Measurements from ENCODE around the gene TYK2. TPM values are rescaled to one million over a fixed set of nuclear protein-coding genes. Genes with fewer than 3 reads are reported as not detected.

Gene TYK2
- total and polyA plus RNA-seq, 9 of the 15 experiments (the other 6 are each of a cell fraction or from before 2014, with no cell fraction given): 15.0 to 182 (median 85.9) TPM

DNA sequence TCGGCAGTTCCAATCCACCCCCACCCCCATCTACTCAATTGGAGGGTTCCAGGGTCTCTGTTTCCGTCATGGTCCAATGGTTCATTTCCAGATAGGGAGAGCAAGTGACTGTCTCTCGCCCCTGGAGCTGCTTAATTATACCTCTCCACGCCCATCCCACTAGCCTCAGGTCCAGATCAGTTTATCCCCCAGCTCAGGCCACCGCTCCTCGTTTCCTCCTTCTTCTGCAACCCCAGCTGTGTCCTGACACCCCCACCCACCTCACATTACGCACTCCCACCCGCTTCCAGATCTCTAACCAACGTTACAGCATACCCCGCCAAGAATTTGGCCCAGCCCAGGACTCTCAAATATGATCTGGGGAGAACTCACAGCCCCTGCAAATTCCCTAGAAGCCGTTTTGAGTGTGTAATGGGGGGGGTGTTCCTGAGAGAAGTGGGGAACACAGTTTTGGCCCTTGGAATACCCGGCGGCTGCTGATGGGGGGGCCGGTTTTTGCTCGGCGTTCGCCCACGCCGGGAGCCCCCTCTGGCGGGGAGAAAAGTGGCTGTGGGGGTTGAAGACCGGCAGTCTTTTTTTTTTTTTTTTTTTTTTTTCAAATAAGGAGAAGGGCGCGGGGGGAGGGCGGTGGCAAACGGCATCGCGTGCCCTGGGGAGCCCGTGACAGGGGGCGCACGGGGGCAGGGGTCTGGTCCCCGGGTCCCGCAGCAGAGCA, 38.3 kb upstream of the TYK2 start (continued):
- TF ChIP-seq, protein P1, sequence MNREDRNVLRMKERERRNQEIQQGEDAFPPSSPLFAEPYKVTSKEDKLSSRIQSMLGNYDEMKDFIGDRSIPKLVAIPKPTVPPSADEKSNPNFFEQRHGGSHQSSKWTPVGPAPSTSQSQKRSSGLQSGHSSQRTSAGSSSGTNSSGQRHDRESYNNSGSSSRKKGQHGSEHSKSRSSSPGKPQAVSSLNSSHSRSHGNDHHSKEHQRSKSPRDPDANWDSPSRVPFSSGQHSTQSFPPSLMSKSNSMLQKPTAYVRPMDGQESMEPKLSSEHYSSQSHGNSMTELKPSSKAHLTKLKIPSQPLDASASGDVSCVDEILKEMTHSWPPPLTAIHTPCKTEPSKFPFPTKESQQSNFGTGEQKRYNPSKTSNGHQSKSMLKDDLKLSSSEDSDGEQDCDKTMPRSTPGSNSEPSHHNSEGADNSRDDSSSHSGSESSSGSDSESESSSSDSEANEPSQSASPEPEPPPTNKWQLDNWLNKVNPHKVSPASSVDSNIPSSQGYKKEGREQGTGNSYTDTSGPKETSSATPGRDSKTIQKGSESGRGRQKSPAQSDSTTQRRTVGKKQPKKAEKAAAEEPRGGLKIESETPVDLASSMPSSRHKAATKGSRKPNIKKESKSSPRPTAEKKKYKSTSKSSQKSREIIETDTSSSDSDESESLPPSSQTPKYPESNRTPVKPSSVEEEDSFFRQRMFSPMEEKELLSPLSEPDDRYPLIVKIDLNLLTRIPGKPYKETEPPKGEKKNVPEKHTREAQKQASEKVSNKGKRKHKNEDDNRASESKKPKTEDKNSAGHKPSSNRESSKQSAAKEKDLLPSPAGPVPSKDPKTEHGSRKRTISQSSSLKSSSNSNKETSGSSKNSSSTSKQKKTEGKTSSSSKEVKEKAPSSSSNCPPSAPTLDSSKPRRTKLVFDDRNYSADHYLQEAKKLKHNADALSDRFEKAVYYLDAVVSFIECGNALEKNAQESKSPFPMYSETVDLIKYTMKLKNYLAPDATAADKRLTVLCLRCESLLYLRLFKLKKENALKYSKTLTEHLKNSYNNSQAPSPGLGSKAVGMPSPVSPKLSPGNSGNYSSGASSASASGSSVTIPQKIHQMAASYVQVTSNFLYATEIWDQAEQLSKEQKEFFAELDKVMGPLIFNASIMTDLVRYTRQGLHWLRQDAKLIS (CRISPR knock-in tag; IDR thresholded peaks at IDR 0.05): 0 out of 2 replicates have a peak, but pooled peaks have one; percentile 57
- TF ChIP-seq TGIF2 (CRISPR knock-in tag; IDR thresholded peaks at IDR 0.05): no peak
- TF ChIP-seq THRAP3 (IDR thresholded peaks at IDR 0.05; ENCODE audit: borderline replicate concordance): 0 out of 2 replicates have a peak, but pooled peaks have one; percentile 53
- TF ChIP-seq NCOA4 (IDR thresholded peaks at IDR 0.05; ENCODE audit: partially characterized antibody): no peak
- no peak for TF ChIP-seq ILK (tag; IDR thresholded peaks at IDR 0.05; ENCODE audit: borderline replicate concordance, low read depth)
- no peak for TF ChIP-seq RAD21 (CRISPR knock-in tag; conservative IDR thresholded peaks at IDR 0.05 in 1 of 2, IDR thresholded peaks at IDR 0.05 in 1 of 2)
- TF ChIP-seq, protein P2, sequence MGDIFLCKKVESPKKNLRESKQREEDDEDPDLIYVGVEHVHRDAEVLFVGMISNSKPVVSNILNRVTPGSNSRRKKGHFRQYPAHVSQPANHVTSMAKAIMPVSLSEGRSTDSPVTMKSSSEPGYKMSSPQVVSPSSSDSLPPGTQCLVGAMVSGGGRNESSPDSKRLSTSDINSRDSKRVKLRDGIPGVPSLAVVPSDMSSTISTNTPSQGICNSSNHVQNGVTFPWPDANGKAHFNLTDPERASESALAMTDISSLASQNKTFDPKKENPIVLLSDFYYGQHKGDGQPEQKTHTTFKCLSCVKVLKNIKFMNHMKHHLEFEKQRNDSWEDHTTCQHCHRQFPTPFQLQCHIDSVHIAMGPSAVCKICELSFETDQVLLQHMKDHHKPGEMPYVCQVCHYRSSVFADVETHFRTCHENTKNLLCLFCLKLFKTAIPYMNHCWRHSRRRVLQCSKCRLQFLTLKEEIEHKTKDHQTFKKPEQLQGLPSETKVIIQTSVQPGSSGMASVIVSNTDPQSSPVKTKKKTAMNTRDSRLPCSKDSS (IDR thresholded peaks at IDR 0.05; ENCODE audit: low read depth, partially characterized antibody): no peak
- no peak for TF ChIP-seq PHB (CRISPR knock-in tag; IDR thresholded peaks at IDR 0.05)
- TF ChIP-seq FOXK1 (CRISPR knock-in tag; IDR thresholded peaks at IDR 0.05; ENCODE audit: borderline replicate concordance): 0 out of 2 replicates have a peak, but pooled peaks have one; percentile 35
- 0 out of 2 replicates have a peak, but pooled peaks have one; percentile 46 for TF ChIP-seq TOE1 (IDR thresholded peaks at IDR 0.05; ENCODE audit: borderline replicate concordance)
- TF ChIP-seq TOE1 (CRISPR knock-in tag; IDR thresholded peaks at IDR 0.05; ENCODE audit: borderline replicate concordance, low read depth): no peak
- no peak for TF ChIP-seq ZNF3 (CRISPR knock-in tag; IDR thresholded peaks at IDR 0.05)
- TF ChIP-seq SAP30 (IDR thresholded peaks at IDR 0.05; ENCODE audit: borderline replicate concordance, insufficient read depth, low read depth, low read length, poor library complexity, severe bottlenecking): peak; percentile 16
- no peak for TF ChIP-seq SIN3B (IDR thresholded peaks at IDR 0.05; ENCODE audit: low read depth)
- TF ChIP-seq SNRNP70 (optimal IDR thresholded peaks at IDR 0.05; ENCODE audit: low read depth, low read length): no peak
- TF ChIP-seq SMARCE1 (IDR thresholded peaks at IDR 0.05): no peak
- TF ChIP-seq ZKSCAN3 (CRISPR knock-in tag; IDR thresholded peaks at IDR 0.05): no peak
- TF ChIP-seq POLR2AphosphoS5 (IDR thresholded peaks at IDR 0.05; ENCODE audit: control insufficient read depth, insufficient read depth, low read depth, low read length): peak; percentile 16; the same call in 1 of the 2 replicates
- TF ChIP-seq HDAC1 (IDR thresholded peaks at IDR 0.05): peak; percentile 19 to 49; a peak in 1 of 4 replicates
- TF ChIP-seq KDM2B (CRISPR knock-in tag; IDR thresholded peaks at IDR 0.05): peak; percentile 37; the same call in 1 of the 2 replicates
- peak; percentile 43; the same call in 1 of the 2 replicates for TF ChIP-seq MYNN (IDR thresholded peaks at IDR 0.05)
- TF ChIP-seq MYNN (CRISPR knock-in tag; IDR thresholded peaks at IDR 0.05): no peak
- 0 out of 2 replicates have a peak, but pooled peaks have one; percentile 8 for TF ChIP-seq NFIC (IDR thresholded peaks at IDR 0.05)
- no peak for TF ChIP-seq GTF2F1 (IDR thresholded peaks at IDR 0.05; ENCODE audit: low read depth, low read length)

Measured in K562 (cell line).